Right lobe of liver (tissue), 6 donors: ENCODE data around the gene CES4A. TPM values are rescaled to one million over a fixed set of nuclear protein-coding genes. Genes with fewer than 3 reads are reported as not detected.

Source experiments
- ATAC-seq, 4 donors: fragments of 200-7000 bp; cut with Tn5 transposase; one replicate each; pipeline ENCODE4 v1.9.1; 2020; ENCODE audit warnings: mild to moderate bottlenecking in 4 of 4, moderate library complexity in 4 of 4
- DNase-seq, 3 donors: peaks; one replicate each; pipeline ENCODE4 v3.0.0-alpha.2; 2020
- H3K27ac ChIP-seq, 3 donors: fragments of 200-600 bp; one replicate each; pipeline ENCODE4 v1.8.0; 2022
- H3K27me3 ChIP-seq, 2 donors: fragments of 200-600 bp; one replicate each; pipeline ENCODE4 v1.8.0; 2022
- H3K36me3 ChIP-seq, 4 donors: fragments of 200-600 bp; sonication (generic) in 1 of 4; one replicate each; pipeline versions ENCODE4 v1.5.1 to v1.8.0; 2017 to 2022; ENCODE audit warnings: control low read depth in 1 of 4
- H3K4me1 ChIP-seq, 4 donors: fragments of 200-600 bp; sonication (generic) in 1 of 4; one replicate each; pipeline versions ENCODE4 v1.5.1 to v1.8.0; 2017 to 2022; ENCODE audit warnings: control low read depth in 1 of 4
- H3K4me3 ChIP-seq, 3 donors: fragments of 200-600 bp; one replicate each; pipeline ENCODE4 v1.8.0; 2022
- H3K9me3 ChIP-seq, 4 donors: fragments of 200-600 bp; sonication (generic) in 1 of 4; one replicate each; pipeline versions ENCODE4 v1.5.1 to v1.8.0; 2017 to 2022; ENCODE audit warnings: control low read depth in 1 of 4
- CTCF ChIP-seq, 4 donors: fragments of 200-600 bp in 3 of 4; fragments of 450-650 bp in 1 of 4; IDR thresholded peaks; one replicate each; pipeline versions ENCODE4 v1.5.1 to v1.8.0; 2016 to 2022; ENCODE audit warnings: antibody characterized with exemption in 4 of 4, mild to moderate bottlenecking in 2 of 4
- POLR2A ChIP-seq: fragments of 450-650 bp; IDR thresholded peaks from one replicate; pipeline ENCODE4 v1.6.1; 2017; ENCODE audit warnings: antibody characterized with exemption, mild to moderate bottlenecking
- WGBS: methylation state at CpG from one replicate; pipeline ENCODE4 v1.1.6; 2018; ENCODE audit warnings: low coverage, low lambda C conversion rate; ENCODE audit not compliant: insufficient coverage; ENCODE audit errors: missing lambda C conversion rate; 5-methylcytosine and 5-hydroxymethylcytosine counted together
- intact Hi-C, 2 donors: fragments of 100-400 bp; cut with DNase I; formaldehyde crosslinking; loops; one replicate each; pipeline versions ENCODE4 v1.11.2 to v1.14.1; 2022
- total RNA-seq, 6 experiments: library from RNA; depleted of rRNA in 2 of 6; stranded (reverse); fragments of >200 nt in 2 of 6; fragmentation: NEBNext Ultra II Directional in 3 of 6; extraction: Animal tissue kit (Norgen Biotek cat#: 25700) in 3 of 6; gene quantifications; one replicate each; pipeline versions ENCODE4 v1.1.0 to v1.2.4, GENCODE V29; 2016 to 2023
- donor health status: DM: no; HTN: yes; CAD: no.
- donor health status: DM: no; HTN: no; CAD: no.
- donor health status: DM: no; HTN: no; CAD: no.
- donor health status: DM: no; HTN: yes; CAD: no.
- donor health status: DM: no; HTN: yes; CAD: no.

The CES4A gene
- total RNA-seq, 6 experiments from 2014 or later = 5.2 to 54.7 (median 15.3) TPM

- Histone ChIP-seq H3K27ac (no peak overlapping the region), H3K4me1 (peaks cover 0 to 11% (median 3%) of the 10 kb centered on the region in 4 donors), H3K9me3 (no peaks in the 10 kb centered on the region), H3K4me3 (no peak overlapping the region), H3K36me3 (no peaks in the 10 kb centered on the region), H3K27me3 (no peaks in the 10 kb centered on the region)
- 69% methylated on average over 3 of the region's 5 CpGs for WGBS
- intact Hi-C loops = loop anchor here (10.0 kb wide), 1 partner anchor 138 kb away; the partner anchor contains the start of genes B3GNT9 (in 2 of the 2), FBXL8 (in 2 of the 2) and TRADD (in 2 of the 2)
- TF ChIP-seq CTCF (IDR thresholded peaks at IDR 0.05) (no peak), POLR2A (no peak)
- DNase-seq = no peak
- ATAC-seq = no peak
Observed at GRCh38 chr16:67016681-67017420, 28.5 kb downstream of the CES4A start.

GRCh38 chr16:67017421-67017750 is 29.0 kb downstream of the CES4A start:
- Histone ChIP-seq H3K4me3 (no peak overlapping the region), H3K27ac (no peak overlapping the region), H3K4me1 (peaks cover 0 to 11% (median 3%) of the 10 kb centered on the region in 4 donors), H3K36me3 (no peaks in the 10 kb centered on the region), H3K9me3 (no peaks in the 10 kb centered on the region), H3K27me3 (no peaks in the 10 kb centered on the region)
- 70% methylated on average over 2 of the region's 4 CpGs for WGBS
- ATAC-seq = no peak
- DNase-seq = no peak
- TF ChIP-seq POLR2A (no peak), CTCF (IDR thresholded peaks at IDR 0.05) (no peak)
- intact Hi-C loops = loop anchor here (10.0 kb wide), 1 partner anchor 137 kb away; the partner anchor contains the start of genes B3GNT9 (in 2 of the 2), FBXL8 (in 2 of the 2) and TRADD (in 2 of the 2)

GRCh38 chr16:67017810-67018488 is 29.6 kb downstream of the CES4A start:
- intact Hi-C loops = loop anchor here (10.0 kb wide), 1 partner anchor 137 kb away; the partner anchor contains the start of genes B3GNT9 (in 2 of the 2), FBXL8 (in 2 of the 2) and TRADD (in 2 of the 2)
- ATAC-seq (peak; percentile 86 to 94 (median 93)), DNase-seq (peak; percentile 67 to 86 (median 83))
- whole genome bisulfite sequencing = 29% methylated on average over 3 of the region's 6 CpGs
- Histone ChIP-seq H3K9me3 (no peaks in the 10 kb centered on the region), H3K27me3 (no peaks in the 10 kb centered on the region), H3K4me3 (no peak overlapping the region), H3K36me3 (no peaks in the 10 kb centered on the region), H3K4me1 (peaks cover 0 to 11% (median 3%) of the 10 kb centered on the region in 4 donors), H3K27ac (no peak overlapping the region)
- peak; percentile 71 to 87 (median 85) for TF ChIP-seq CTCF (IDR thresholded peaks at IDR 0.05)
- no peak for TF ChIP-seq POLR2A

GRCh38 chr16:67019171-67019570 is 30.8 kb downstream of the CES4A start:
- Histone ChIP-seq H3K27ac (no peak overlapping the region), H3K36me3 (no peaks in the 10 kb centered on the region), H3K9me3 (no peaks in the 10 kb centered on the region), H3K4me3 (no peak overlapping the region), H3K27me3 (no peaks in the 10 kb centered on the region), H3K4me1 (peaks cover 0 to 2% (median 0%) of the 10 kb centered on the region in 4 donors)
- no peak for ATAC-seq
- intact Hi-C loops = loop anchor here (10.0 kb wide), 1 partner anchor 136 kb away; the partner anchor contains the start of genes B3GNT9 (in 2 of the 2), FBXL8 (in 2 of the 2) and TRADD (in 2 of the 2)
- WGBS = 87% methylated on average over 6 of the region's 8 CpGs
- TF ChIP-seq CTCF (IDR thresholded peaks at IDR 0.05) = no peak
- no peak for TF ChIP-seq POLR2A
- DNase-seq = peak in 1 of 3 donors; percentile 16
